ENCODE data around the gene FAM53A. TPM values are rescaled to one million over a fixed set of nuclear protein-coding genes. Genes with fewer than 3 reads are reported as not detected.

Gene FAM53A
- total and polyA plus RNA-seq, 10 donors: 0.60 to 4.3 (median 1.9) TPM

- Histone ChIP-seq H3K36me3 (peaks cover 0 to 94% (median 47%) of the 10 kb centered on the region in 6 donors), H3K4me3 (peak overlapping the region in 5 of 8 donors; percentile 11 to 52 (median 18)), H3K27me3 (replicated peaks in 1 of 7) (no peaks in the 10 kb centered on the region), H3K4me1 (peaks cover 32 to 82% (median 74%) of the 10 kb centered on the region in 6 donors), H3K27ac (peak overlapping the region in 6 of 8 donors; percentile 64 to 100 (median 82)), H3K9me3 (no peaks in the 10 kb centered on the region)
- intact Hi-C loops (cut with DNase I; ENCODE audit: low total_unique reads): loop anchor here (5.0 kb wide), 1 partner anchor 36 kb away; no protein-coding TSS in a partner anchor
- TF ChIP-seq POLR2AphosphoS5 (IDR thresholded peaks at IDR 0.05) (peak in 1 of 3 donors; percentile 20), POLR2A (IDR thresholded peaks at IDR 0.05) (no peak)
- DNase-seq: peak; percentile 79
- 77 to 90% (median 85%) methylated on average over 23 to 31 of the region's 31 CpGs for WGBS, 5 donors
These were observed 44.2 kb upstream of the FAM53A start for GRCh38 chr4:1728061-1728980.

GRCh38 chr4:1727117-1728031 lies 43.3 kb upstream of the FAM53A start:
- intact Hi-C loops (cut with DNase I; ENCODE audit: low total_unique reads): loop anchor here (5.0 kb wide), 1 partner anchor 35 kb away; no protein-coding TSS in a partner anchor
- H3K4me3 ChIP-seq: peak overlapping the region in 5 of 8 donors; percentile 11 to 52 (median 18)
- peaks cover 0 to 85% (median 39%) of the 10 kb centered on the region in 6 donors for H3K36me3 ChIP-seq
- 31 to 46% (median 42%) methylated on average over 17 to 18 of the region's 18 CpGs for WGBS, 5 donors
- DNase-seq: peak; percentile 90
- H3K4me1 ChIP-seq: peaks cover 33 to 91% (median 83%) of the 10 kb centered on the region in 6 donors
- H3K27me3 ChIP-seq (replicated peaks in 1 of 7): no peaks in the 10 kb centered on the region
- H3K27ac ChIP-seq: peak overlapping the region; percentile 14 to 100 (median 74)
- TF ChIP-seq POLR2A (IDR thresholded peaks at IDR 0.05): no peak
- TF ChIP-seq POLR2AphosphoS5 (IDR thresholded peaks at IDR 0.05): peak; percentile 56 to 70 (median 69)
- no peaks in the 10 kb centered on the region for H3K9me3 ChIP-seq

- Histone ChIP-seq H3K36me3 (peaks cover 0 to 75% (median 32%) of the 10 kb centered on the region in 6 donors), H3K4me1 (peaks cover 42 to 100% (median 93%) of the 10 kb centered on the region in 6 donors), H3K9me3 (no peaks in the 10 kb centered on the region), H3K27me3 (replicated peaks in 1 of 7) (no peaks in the 10 kb centered on the region), H3K4me3 (peak overlapping the region in 3 of 8 donors; percentile 12 to 52 (median 18)), H3K27ac (peak overlapping the region in 7 of 8 donors; percentile 14 to 100 (median 82))
- intact Hi-C loops (cut with DNase I; ENCODE audit: low total_unique reads): loop anchor here (5.0 kb wide), 1 partner anchor 34 kb away; no protein-coding TSS in a partner anchor
- no peak for TF ChIP-seq POLR2A (IDR thresholded peaks at IDR 0.05)
- peak; percentile 32 to 55 (median 54) for TF ChIP-seq POLR2AphosphoS5 (IDR thresholded peaks at IDR 0.05)
- peak; percentile 96 to 100 (median 99) for TF ChIP-seq CTCF (IDR thresholded peaks at IDR 0.05 in 8 of 11, conservative IDR thresholded peaks at IDR 0.05 in 3 of 11)
- WGBS, 5 donors: 46 to 60% (median 50%) methylated on average over 11 to 17 of the region's 17 CpGs
- DNase-seq: peak; percentile 97
These were observed 42.2 kb upstream of the FAM53A start for GRCh38 chr4:1726146-1726934.

GRCh38 chr4:1725521-1725920 lies 41.4 kb upstream of the FAM53A start:
- Histone ChIP-seq H3K27me3 (replicated peaks in 1 of 7) (no peaks in the 10 kb centered on the region), H3K36me3 (peaks cover 0 to 67% (median 25%) of the 10 kb centered on the region in 6 donors), H3K27ac (peak overlapping the region in 5 of 8 donors; percentile 13 to 100 (median 83)), H3K4me1 (peaks cover 40 to 93% (median 88%) of the 10 kb centered on the region in 6 donors), H3K4me3 (peak overlapping the region in 1 of 8 donors; percentile 52), H3K9me3 (no peaks in the 10 kb centered on the region)
- 84 to 93% (median 91%) methylated on average over 4 to 10 of the region's 10 CpGs for WGBS, 5 donors
- peak; percentile 76 for DNase-seq
- intact Hi-C loops (cut with DNase I; ENCODE audit: low total_unique reads): loop anchor here (5.0 kb wide), 1 partner anchor 33 kb away; no protein-coding TSS in a partner anchor
- TF ChIP-seq POLR2A (IDR thresholded peaks at IDR 0.05): no peak
- no peak for TF ChIP-seq CTCF (IDR thresholded peaks at IDR 0.05 in 8 of 11, conservative IDR thresholded peaks at IDR 0.05 in 3 of 11)
- no peak for TF ChIP-seq POLR2AphosphoS5 (IDR thresholded peaks at IDR 0.05)
